ENCODE results near the gene GLE1. TPM values are rescaled to one million over a fixed set of nuclear protein-coding genes. Genes with fewer than 3 reads are reported as not detected.

GLE1 gene
- total RNA-seq, 1 donor from 2014 or later: 19.4 TPM

Other genes with a start within 250 kb of the GLE1 start
- 68.6 and 76.2 TPM in 2 replicates for gene GOLGA2, start 228.7 kb upstream of the GLE1 start, total RNA-seq
- 26.9 and 29.1 TPM in 2 replicates for gene SWI5, start 228.4 kb upstream of the GLE1 start, total RNA-seq
- gene TRUB2, start 182.3 kb upstream of the GLE1 start, total RNA-seq: 16.2 and 24.9 TPM in 2 replicates
- 29.2 and 35.6 TPM in 2 replicates for gene COQ4, start 181.9 kb upstream of the GLE1 start, total RNA-seq
- gene SLC27A4, start 164.2 kb upstream of the GLE1 start, total RNA-seq: 34.5 and 38.8 TPM in 2 replicates
- 64.8 and 97.7 TPM in 2 replicates for gene URM1, start 133.3 kb upstream of the GLE1 start, total RNA-seq
- 25.4 and 32.9 TPM in 2 replicates for gene CERCAM, start 83.9 kb upstream of the GLE1 start, total RNA-seq
- 44.2 and 55.7 TPM in 2 replicates for gene ODF2, start 48.7 kb upstream of the GLE1 start, total RNA-seq
- 505 and 734 TPM in 2 replicates for gene SPTAN1, start 47.9 kb downstream of the GLE1 start, total RNA-seq
- 49.7 and 95.8 TPM in 2 replicates for gene DYNC2I2, start 152.1 kb downstream of the GLE1 start, total RNA-seq
- gene SET, start 184.5 kb downstream of the GLE1 start, total RNA-seq: 512 and 600 TPM in 2 replicates
- gene PKN3, start 197.8 kb downstream of the GLE1 start, total RNA-seq: 12.9 and 26.9 TPM in 2 replicates
- 41.0 and 104 TPM in 2 replicates for gene ZDHHC12, start 219.4 kb downstream of the GLE1 start, total RNA-seq